HG03025 (cell line): Measurements from ENCODE around the gene ASXL1.

Source experiments
- ATAC-seq: cut with Tn5 transposase; IDR thresholded peaks from one replicate; pipeline ENCODE4 v1.9.1; 2021; ENCODE audit warnings: mild to moderate bottlenecking, moderate library complexity; ENCODE audit not compliant: unreplicated experiment, low FRiP score

ASXL1 gene

GRCh38 chr20:32450484-32451061 lies 92.4 kb downstream of the ASXL1 start:
- no peak for ATAC-seq

- ATAC-seq = no peak
Observed at GRCh38 chr20:32451340-32451681, 93.2 kb downstream of the ASXL1 start.

GRCh38 chr20:32451682-32452461 lies 93.7 kb downstream of the ASXL1 start:
- ATAC-seq = no peak

- no peak for ATAC-seq
Observed at GRCh38 chr20:32452776-32453466, 94.8 kb downstream of the ASXL1 start.

- ATAC-seq = no peak
Observed at GRCh38 chr20:32453467-32454163, 95.5 kb downstream of the ASXL1 start.

- ATAC-seq = no peak
Observed at GRCh38 chr20:32454164-32455145, 96.3 kb downstream of the ASXL1 start.

- ATAC-seq = no peak
Observed at GRCh38 chr20:32455171-32455900, 97.2 kb downstream of the ASXL1 start.

- ATAC-seq = no peak
Observed at GRCh38 chr20:32455901-32456701, 98.0 kb downstream of the ASXL1 start.

GRCh38 chr20:32456869-32457478 lies 98.8 kb downstream of the ASXL1 start:
- ATAC-seq = no peak

GRCh38 chr20:32457479-32457986 lies 99.4 kb downstream of the ASXL1 start:
- no peak for ATAC-seq

GRCh38 chr20:32458061-32458836 lies 100.1 kb downstream of the ASXL1 start:
- ATAC-seq = no peak

- ATAC-seq = no peak
Observed at GRCh38 chr20:32458837-32459220, 100.7 kb downstream of the ASXL1 start.

- ATAC-seq = no peak
Observed at GRCh38 chr20:32460231-32460630, 102.1 kb downstream of the ASXL1 start.

- no peak for ATAC-seq
Observed at GRCh38 chr20:32460683-32461320, 102.7 kb downstream of the ASXL1 start.

- ATAC-seq = no peak
Observed at GRCh38 chr20:32461836-32462600, 103.9 kb downstream of the ASXL1 start.
